ENCODE measurements around the gene PRSS12. TPM values are rescaled to one million over a fixed set of nuclear protein-coding genes. Genes with fewer than 3 reads are reported as not detected.

Gene PRSS12
- total RNA-seq, 1 experiment from 2014 or later: 13.8 TPM

DNA sequence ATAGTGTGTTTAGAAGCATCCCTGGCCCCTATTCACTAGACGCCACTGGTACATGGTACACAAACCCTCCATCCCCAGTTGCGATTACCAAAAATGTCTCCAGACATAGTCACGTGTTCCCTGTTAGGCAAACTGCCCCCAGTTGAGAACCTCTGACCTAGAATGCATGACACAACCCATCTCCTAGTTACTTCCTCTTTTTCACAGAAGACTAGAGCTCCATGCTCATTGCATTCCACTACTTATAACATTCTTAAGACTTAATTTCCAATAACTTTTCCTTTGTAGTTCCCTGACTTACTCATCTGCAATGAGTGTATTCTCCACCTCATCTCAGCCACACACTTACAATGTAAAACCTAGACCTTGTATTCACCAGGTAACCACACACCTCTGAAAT lies 68.6 kb downstream of the PRSS12 start (continued):
- TF ChIP-seq, protein P1, sequence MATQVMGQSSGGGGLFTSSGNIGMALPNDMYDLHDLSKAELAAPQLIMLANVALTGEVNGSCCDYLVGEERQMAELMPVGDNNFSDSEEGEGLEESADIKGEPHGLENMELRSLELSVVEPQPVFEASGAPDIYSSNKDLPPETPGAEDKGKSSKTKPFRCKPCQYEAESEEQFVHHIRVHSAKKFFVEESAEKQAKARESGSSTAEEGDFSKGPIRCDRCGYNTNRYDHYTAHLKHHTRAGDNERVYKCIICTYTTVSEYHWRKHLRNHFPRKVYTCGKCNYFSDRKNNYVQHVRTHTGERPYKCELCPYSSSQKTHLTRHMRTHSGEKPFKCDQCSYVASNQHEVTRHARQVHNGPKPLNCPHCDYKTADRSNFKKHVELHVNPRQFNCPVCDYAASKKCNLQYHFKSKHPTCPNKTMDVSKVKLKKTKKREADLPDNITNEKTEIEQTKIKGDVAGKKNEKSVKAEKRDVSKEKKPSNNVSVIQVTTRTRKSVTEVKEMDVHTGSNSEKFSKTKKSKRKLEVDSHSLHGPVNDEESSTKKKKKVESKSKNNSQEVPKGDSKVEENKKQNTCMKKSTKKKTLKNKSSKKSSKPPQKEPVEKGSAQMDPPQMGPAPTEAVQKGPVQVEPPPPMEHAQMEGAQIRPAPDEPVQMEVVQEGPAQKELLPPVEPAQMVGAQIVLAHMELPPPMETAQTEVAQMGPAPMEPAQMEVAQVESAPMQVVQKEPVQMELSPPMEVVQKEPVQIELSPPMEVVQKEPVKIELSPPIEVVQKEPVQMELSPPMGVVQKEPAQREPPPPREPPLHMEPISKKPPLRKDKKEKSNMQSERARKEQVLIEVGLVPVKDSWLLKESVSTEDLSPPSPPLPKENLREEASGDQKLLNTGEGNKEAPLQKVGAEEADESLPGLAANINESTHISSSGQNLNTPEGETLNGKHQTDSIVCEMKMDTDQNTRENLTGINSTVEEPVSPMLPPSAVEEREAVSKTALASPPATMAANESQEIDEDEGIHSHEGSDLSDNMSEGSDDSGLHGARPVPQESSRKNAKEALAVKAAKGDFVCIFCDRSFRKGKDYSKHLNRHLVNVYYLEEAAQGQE (IDR thresholded peaks at IDR 0.05; ENCODE audit: low read depth): no peak
- TF ChIP-seq CEBPB (IDR thresholded peaks at IDR 0.05; ENCODE audit: low read depth): no peak

DNA sequence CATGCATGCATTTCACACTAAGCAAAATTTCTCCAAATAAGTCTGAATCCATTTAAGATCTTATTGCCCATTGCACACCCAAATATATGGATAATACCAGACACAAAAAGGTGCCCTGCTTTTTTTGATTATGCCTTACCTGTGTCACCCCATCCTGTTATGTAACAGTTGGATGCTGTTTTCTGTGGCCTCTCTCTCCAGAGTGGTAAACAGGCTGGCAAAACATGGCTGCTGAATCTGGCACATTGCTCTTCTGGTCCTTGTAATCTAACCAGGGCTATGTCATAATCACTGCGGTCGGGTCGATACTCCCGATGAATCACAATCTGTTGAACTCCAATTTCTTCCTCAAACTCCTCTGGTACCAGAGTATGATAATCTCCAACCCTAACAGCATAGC lies 70.1 kb downstream of the PRSS12 start:
- Histone ChIP-seq H3K27ac (ENCODE audit: low read depth, low read length) (no peak overlapping the region; the same call in 1 of the 2 replicates), H3K36me3 (ENCODE audit: control insufficient read depth in 1 of 2, insufficient read depth in 2 of 2, low read length in 2 of 2) (peaks cover 5 to 21% of the 10 kb centered on the region in 2 experiments; a peak in 3 of 4 replicates), H3K4me3 (replicated peaks in 1 of 2; ENCODE audit: low read depth in 1 of 2, low read length in 2 of 2) (no peak overlapping the region), H3K9ac (ENCODE audit: low read length) (no peak overlapping the region), H3K9me3 (ENCODE audit: control insufficient read depth in 1 of 2, insufficient read depth in 1 of 2, low read depth in 1 of 2, low read length in 2 of 2) (no peaks in the 10 kb centered on the region), H3K27me3 (ENCODE audit: insufficient read depth, low read length) (no peaks in the 10 kb centered on the region), H2AFZ (ENCODE audit: low read depth, low read length, poor library complexity, severe bottlenecking) (no peak overlapping the region), H3K4me1 (ENCODE audit: control insufficient read depth in 1 of 2, insufficient read depth in 2 of 2, low read length in 2 of 2) (peaks cover 0 to 14% of the 10 kb centered on the region in 2 experiments; a peak in 2 of 4 replicates), H3K79me2 (ENCODE audit: insufficient read depth, low read length) (peaks cover 17% of the 10 kb centered on the region), H4K20me1 (ENCODE audit: insufficient read depth) (peaks cover 4% of the 10 kb centered on the region; the same call in 1 of the 2 replicates), H3K9me2 (ENCODE audit: insufficient read depth) (no peaks in the 10 kb centered on the region), H3K4me2 (ENCODE audit: low read length) (no peak overlapping the region)
- POLR2A ChIA-PET: interaction anchor here (0.9 kb wide), 1 partner anchor 71 kb away, joined by 3 read pairs; no protein-coding TSS in a partner anchor
- CTCF ChIA-PET: no interaction called here
- TF ChIP-seq CEBPB (IDR thresholded peaks at IDR 0.05; ENCODE audit: low read depth): peak; percentile 46; the same call in 1 of the 2 replicates
- TF ChIP-seq, protein P2, sequence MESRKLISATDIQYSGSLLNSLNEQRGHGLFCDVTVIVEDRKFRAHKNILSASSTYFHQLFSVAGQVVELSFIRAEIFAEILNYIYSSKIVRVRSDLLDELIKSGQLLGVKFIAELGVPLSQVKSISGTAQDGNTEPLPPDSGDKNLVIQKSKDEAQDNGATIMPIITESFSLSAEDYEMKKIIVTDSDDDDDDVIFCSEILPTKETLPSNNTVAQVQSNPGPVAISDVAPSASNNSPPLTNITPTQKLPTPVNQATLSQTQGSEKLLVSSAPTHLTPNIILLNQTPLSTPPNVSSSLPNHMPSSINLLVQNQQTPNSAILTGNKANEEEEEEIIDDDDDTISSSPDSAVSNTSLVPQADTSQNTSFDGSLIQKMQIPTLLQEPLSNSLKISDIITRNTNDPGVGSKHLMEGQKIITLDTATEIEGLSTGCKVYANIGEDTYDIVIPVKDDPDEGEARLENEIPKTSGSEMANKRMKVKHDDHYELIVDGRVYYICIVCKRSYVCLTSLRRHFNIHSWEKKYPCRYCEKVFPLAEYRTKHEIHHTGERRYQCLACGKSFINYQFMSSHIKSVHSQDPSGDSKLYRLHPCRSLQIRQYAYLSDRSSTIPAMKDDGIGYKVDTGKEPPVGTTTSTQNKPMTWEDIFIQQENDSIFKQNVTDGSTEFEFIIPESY (IDR thresholded peaks at IDR 0.05; ENCODE audit: extremely low read depth, insufficient replicate concordance, low read length): no peak
- no peak for TF ChIP-seq EZH2 (IDR thresholded peaks at IDR 0.05)
- TF ChIP-seq, protein P3, sequence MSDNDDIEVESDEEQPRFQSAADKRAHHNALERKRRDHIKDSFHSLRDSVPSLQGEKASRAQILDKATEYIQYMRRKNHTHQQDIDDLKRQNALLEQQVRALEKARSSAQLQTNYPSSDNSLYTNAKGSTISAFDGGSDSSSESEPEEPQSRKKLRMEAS (IDR thresholded peaks at IDR 0.05): no peak
- no peak for ATAC-seq
- intact Hi-C loops (cut with micrococcal nuclease): no loop called here
- RAD21 ChIA-PET (ENCODE audit: low non-redundant PET in 1 of 2, low total read pairs in 2 of 2, uncharacterized antibody in 2 of 2, unreplicated experiment in 2 of 2): no interaction called here
- no TSS peak for BruUV-seq (replicated peaks)
- DNase-seq (ENCODE audit: low read depth, low spot score): no peak
